CD14-positive monocyte (primary cell): ENCODE data around the gene SLC9A9. TPM values are rescaled to one million over a fixed set of nuclear protein-coding genes. Genes with fewer than 3 reads are reported as not detected.

Experiments
- DNase-seq, 3 donors: peaks; one replicate each; pipeline ENCODE4 v3.0.0-alpha.2; 2011 to 2022
- H2AFZ ChIP-seq: 2 replicates; pipeline ENCODE4 v1.6.0; 2012; ENCODE audit warnings: mild to moderate bottlenecking, low read depth, low read length, inconsistent platforms; ENCODE audit not compliant: insufficient read depth, poor library complexity, severe bottlenecking
- H3K27ac ChIP-seq, 2 donors: 1 replicate in 1 of 2; 2 replicates in 1 of 2; pipeline ENCODE4 v1.5.1; 2012 to 2013; ENCODE audit warnings: low read length in 2 of 2, control low read depth in 1 of 2, inconsistent platforms in 1 of 2, low read depth in 1 of 2, mild to moderate bottlenecking in 1 of 2
- H3K27me3 ChIP-seq, 2 donors: one replicate each; pipeline versions ENCODE4 v1.6.0 to v1.6.1; 2011 to 2013; ENCODE audit warnings: low read length in 2 of 2; ENCODE audit not compliant: control insufficient read depth in 2 of 2, insufficient read depth in 2 of 2
- H3K36me3 ChIP-seq, 2 donors: replicated peaks in 1 of 2; 1 replicate in 1 of 2; 2 replicates in 1 of 2; pipeline versions ENCODE4 v1.5.1 to v1.6.1; 2012 to 2013; ENCODE audit warnings: low read length in 2 of 2, control low read depth in 1 of 2, inconsistent platforms in 1 of 2, mild to moderate bottlenecking in 1 of 2; ENCODE audit not compliant: insufficient read depth in 2 of 2, control insufficient read depth in 1 of 2
- H3K4me1 ChIP-seq, 2 donors: 1 replicate in 1 of 2; 2 replicates in 1 of 2; pipeline versions ENCODE4 v1.5.1 to v1.6.1; 2012 to 2013; ENCODE audit warnings: low read length in 2 of 2, control low read depth in 1 of 2, inconsistent platforms in 1 of 2, mild to moderate bottlenecking in 1 of 2, moderate library complexity in 1 of 2; ENCODE audit not compliant: insufficient read depth in 2 of 2, control insufficient read depth in 1 of 2
- H3K4me2 ChIP-seq: replicated peaks from 2 replicates; pipeline ENCODE3; 2012; ENCODE audit warnings: low read length, moderate library complexity, mild to moderate bottlenecking; ENCODE audit not compliant: poor library complexity, severe bottlenecking; ENCODE audit errors: extremely low read depth
- H3K4me3 ChIP-seq, 3 experiments: fragments of 200-600 bp in 1 of 3; sonication (generic) in 1 of 3; replicated peaks in 1 of 3; 1 replicate in 2 of 3; 2 replicates in 1 of 3; pipeline ENCODE4 v1.5.1; 2011 to 2013; ENCODE audit warnings: low read length in 3 of 3, mild to moderate bottlenecking in 3 of 3, control low read depth in 2 of 3, low read depth in 2 of 3, inconsistent platforms in 1 of 3, moderate library complexity in 1 of 3
- H3K79me2 ChIP-seq: 2 replicates; pipeline ENCODE4 v1.6.0; 2012; ENCODE audit warnings: mild to moderate bottlenecking, control low read depth, inconsistent platforms, low read length, moderate library complexity; ENCODE audit not compliant: insufficient read depth
- H3K9ac ChIP-seq: 2 replicates; pipeline ENCODE4 v1.6.0; 2017; ENCODE audit warnings: low read length, mild to moderate bottlenecking; ENCODE audit not compliant: insufficient read depth, poor library complexity, severe bottlenecking
- H3K9me3 ChIP-seq, 2 donors: replicated peaks in 1 of 2; 1 replicate in 1 of 2; 2 replicates in 1 of 2; pipeline versions ENCODE4 v1.5.1 to v1.6.1; 2012 to 2013; ENCODE audit warnings: low read length in 2 of 2, control low read depth in 1 of 2; ENCODE audit not compliant: control insufficient read depth in 1 of 2, insufficient read depth in 1 of 2
- H4K20me1 ChIP-seq: 2 replicates; pipeline ENCODE4 v1.6.0; 2012; ENCODE audit warnings: mild to moderate bottlenecking, low read length, control low read depth, moderate library complexity; ENCODE audit not compliant: insufficient read depth
- H3K27ac Mint-ChIP-seq, 7 donors: one replicate each; pipeline ENCODE4 v1.8.0; 2020; ENCODE audit warnings: mild to moderate bottlenecking in 7 of 7, mixed read lengths in 7 of 7, moderate library complexity in 6 of 7, inconsistent platforms in 2 of 7
- H3K27me3 Mint-ChIP-seq, 3 donors: one replicate each; pipeline ENCODE4 v1.8.0; 2021 to 2022; ENCODE audit warnings: low read depth in 3 of 3, mild to moderate bottlenecking in 3 of 3, mixed read lengths in 3 of 3, moderate library complexity in 3 of 3, inconsistent platforms in 1 of 3
- H3K36me3 Mint-ChIP-seq, 2 donors: one replicate each; pipeline ENCODE4 v1.8.0; 2020; ENCODE audit warnings: mixed read lengths in 2 of 2, inconsistent platforms in 1 of 2, mild to moderate bottlenecking in 1 of 2
- H3K4me1 Mint-ChIP-seq: one replicate; pipeline ENCODE4 v1.8.0; 2020; ENCODE audit warnings: mild to moderate bottlenecking, mixed read lengths
- H3K4me3 Mint-ChIP-seq, 2 donors: one replicate each; pipeline ENCODE4 v1.8.0; 2020; ENCODE audit warnings: mild to moderate bottlenecking in 2 of 2, mixed read lengths in 2 of 2, moderate library complexity in 1 of 2
- H3K9me3 Mint-ChIP-seq, 7 donors: one replicate each; pipeline ENCODE4 v1.8.0; 2020 to 2022; ENCODE audit warnings: mixed read lengths in 7 of 7, mild to moderate bottlenecking in 6 of 7, moderate library complexity in 6 of 7, inconsistent platforms in 2 of 7
- WGBS: methylation state at CpG from one replicate; pipeline ENCODE4 v1.1.5; 2013; ENCODE audit warnings: missing lambda C conversion rate; ENCODE audit not compliant: insufficient coverage; 5-methylcytosine and 5-hydroxymethylcytosine counted together
- intact Hi-C, 2 donors: fragments of 100-400 bp; cut with micrococcal nuclease; formaldehyde crosslinking; loops; one replicate each; pipeline versions ENCODE4 v1.15.0 to v1.15.1; 2023
- polyA plus RNA-seq, 3 donors: library from polyadenylated mRNA; depleted of rRNA in 1 of 3; unstranded in 2 of 3; stranded (reverse) in 1 of 3; fragments of 300-500 nt in 2 of 3; fragments of >200 nt in 1 of 3; fragmentation: Illumina TruSeq in 2 of 3; gene quantifications; 1 replicate in 2 of 3; 2 replicates in 1 of 3; pipeline ENCODE4 v1.2.3, GENCODE V29; 2012 to 2021
- TF ChIP-seq, protein P1 (sequence below): fragments of 200-600 bp; IDR thresholded peaks from one replicate; pipeline ENCODE4 v1.8.0; 2022; ENCODE audit warnings: antibody characterized with exemption, mild to moderate bottlenecking

Gene SLC9A9
- polyA plus RNA-seq, 3 donors = 14.1 to 32.8 (median 27.0) TPM

DNA sequence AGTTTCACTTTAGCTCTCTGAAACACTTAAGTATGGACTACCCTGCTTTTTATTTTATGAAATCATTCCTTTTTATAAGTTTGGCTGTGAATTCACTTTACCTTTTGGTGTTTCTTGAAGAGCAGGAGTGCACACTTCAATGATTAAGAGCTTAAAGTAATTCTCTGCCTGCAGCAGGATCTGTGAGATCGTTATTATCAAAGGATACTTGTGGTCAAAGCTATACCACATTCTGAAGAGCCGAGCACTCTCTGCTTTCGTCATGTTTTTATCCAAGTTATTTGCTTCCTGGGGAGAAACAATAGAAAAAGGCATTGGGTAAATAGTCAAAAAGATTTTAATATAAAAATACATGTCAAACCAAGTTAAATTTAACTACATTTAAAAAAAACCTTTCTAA is 485.0 kb downstream of the SLC9A9 start:
- Mint-ChIP-seq H3K9me3 (peaks cover 0 to 6% (median 2%) of the 10 kb centered on the region in 7 donors), H3K27ac (no peak overlapping the region), H3K27me3 (peaks cover 0 to 4% (median 0%) of the 10 kb centered on the region in 3 donors), H3K4me3 (no peak overlapping the region), H3K36me3 (peaks cover 24 to 39% of the 10 kb centered on the region in 2 donors), H3K4me1 (peaks cover 12% of the 10 kb centered on the region)
- no peaks in the 10 kb centered on the region for H3K79me2 ChIP-seq
- no peak for DNase-seq
- intact Hi-C loops = no loop called here
- 0% methylated on average over 1 of the region's 3 CpGs for WGBS
- peaks cover 0 to 5% of the 10 kb centered on the region in 2 donors for H3K4me1 ChIP-seq
- no peaks in the 10 kb centered on the region for H3K27me3 ChIP-seq
- no peak overlapping the region for H3K27ac ChIP-seq
- H3K4me2 ChIP-seq = no peak overlapping the region
- H3K9me3 ChIP-seq = no peaks in the 10 kb centered on the region
- TF ChIP-seq, protein P1, sequence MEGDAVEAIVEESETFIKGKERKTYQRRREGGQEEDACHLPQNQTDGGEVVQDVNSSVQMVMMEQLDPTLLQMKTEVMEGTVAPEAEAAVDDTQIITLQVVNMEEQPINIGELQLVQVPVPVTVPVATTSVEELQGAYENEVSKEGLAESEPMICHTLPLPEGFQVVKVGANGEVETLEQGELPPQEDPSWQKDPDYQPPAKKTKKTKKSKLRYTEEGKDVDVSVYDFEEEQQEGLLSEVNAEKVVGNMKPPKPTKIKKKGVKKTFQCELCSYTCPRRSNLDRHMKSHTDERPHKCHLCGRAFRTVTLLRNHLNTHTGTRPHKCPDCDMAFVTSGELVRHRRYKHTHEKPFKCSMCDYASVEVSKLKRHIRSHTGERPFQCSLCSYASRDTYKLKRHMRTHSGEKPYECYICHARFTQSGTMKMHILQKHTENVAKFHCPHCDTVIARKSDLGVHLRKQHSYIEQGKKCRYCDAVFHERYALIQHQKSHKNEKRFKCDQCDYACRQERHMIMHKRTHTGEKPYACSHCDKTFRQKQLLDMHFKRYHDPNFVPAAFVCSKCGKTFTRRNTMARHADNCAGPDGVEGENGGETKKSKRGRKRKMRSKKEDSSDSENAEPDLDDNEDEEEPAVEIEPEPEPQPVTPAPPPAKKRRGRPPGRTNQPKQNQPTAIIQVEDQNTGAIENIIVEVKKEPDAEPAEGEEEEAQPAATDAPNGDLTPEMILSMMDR = no peak
- peaks cover 0 to 8% of the 10 kb centered on the region in 2 donors for H3K36me3 ChIP-seq
- no peak overlapping the region for H3K9ac ChIP-seq
- no peaks in the 10 kb centered on the region for H4K20me1 ChIP-seq
- no peak overlapping the region for H3K4me3 ChIP-seq
- no peak overlapping the region for H2AFZ ChIP-seq

DNA sequence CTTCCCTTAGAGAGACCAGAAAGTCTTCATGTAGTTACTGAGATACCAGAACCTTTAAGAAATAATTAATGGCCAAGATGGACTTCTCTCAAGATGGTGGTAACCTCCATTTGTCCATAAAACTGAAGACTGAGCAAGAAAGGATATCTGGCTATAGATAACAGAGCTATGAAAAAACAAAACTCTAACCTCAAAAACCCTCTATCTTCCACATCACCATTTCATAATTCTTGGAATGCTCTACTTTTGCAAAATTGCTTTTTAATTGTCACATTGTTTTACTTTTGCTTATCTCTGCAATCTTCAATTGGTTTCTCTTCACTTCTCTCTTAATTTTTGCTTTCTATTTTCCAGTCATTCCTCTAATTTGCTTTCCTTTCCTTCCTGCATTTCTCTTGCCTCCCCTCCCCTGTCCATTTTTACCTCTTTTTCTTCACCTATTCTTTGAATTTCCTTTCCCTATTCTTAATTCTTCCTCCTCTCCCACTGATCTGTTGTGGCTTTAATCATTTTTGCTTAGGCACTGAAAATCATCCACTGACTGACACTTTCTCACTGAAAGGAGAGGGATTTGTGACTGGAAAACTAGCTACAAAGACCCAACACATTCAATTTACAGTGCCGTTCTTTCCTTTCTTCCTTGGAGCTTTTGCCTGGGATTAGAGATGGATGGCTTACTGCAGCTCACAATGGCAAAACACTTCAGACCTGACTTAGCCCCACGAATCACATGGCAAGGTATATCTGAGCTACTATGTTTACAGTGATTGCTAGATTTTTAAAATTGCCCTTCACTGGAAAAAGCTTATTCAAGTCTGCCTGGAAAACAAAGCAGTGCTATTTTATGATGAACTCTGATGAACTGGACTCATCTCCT is 485.9 kb downstream of the SLC9A9 start:
- Histone ChIP-seq H3K4me1 (peaks cover 0 to 5% of the 10 kb centered on the region in 2 donors), H3K36me3 (peaks cover 0 to 8% of the 10 kb centered on the region in 2 donors), H3K9ac (no peak overlapping the region), H2AFZ (no peak overlapping the region), H3K27ac (no peak overlapping the region), H3K4me3 (no peak overlapping the region), H3K79me2 (no peaks in the 10 kb centered on the region), H4K20me1 (no peaks in the 10 kb centered on the region), H3K4me2 (no peak overlapping the region), H3K27me3 (no peaks in the 10 kb centered on the region), H3K9me3 (no peaks in the 10 kb centered on the region)
- Mint-ChIP-seq H3K9me3 (peaks cover 0 to 6% (median 2%) of the 10 kb centered on the region in 7 donors), H3K27ac (peak overlapping the region in 2 of 7 donors; percentile 45 to 57), H3K4me3 (peak overlapping the region in 1 of 2 donors; percentile 4), H3K36me3 (peaks cover 21 to 38% of the 10 kb centered on the region in 2 donors), H3K27me3 (peaks cover 0 to 4% (median 0%) of the 10 kb centered on the region in 3 donors), H3K4me1 (peaks cover 12% of the 10 kb centered on the region)
- DNase-seq = no peak
- WGBS = no CpG with 5 or more reads among the region's 2 CpGs
- intact Hi-C loops = no loop called here
- TF ChIP-seq, protein P1 = no peak
